ENCODE data around the gene FOXL1. TPM values are rescaled to one million over a fixed set of nuclear protein-coding genes. Genes with fewer than 3 reads are reported as not detected.
"Not testable (repeated sequence)": the region's sequence is repeated elsewhere in the genome, so short reads cannot be mapped to it uniquely, and the experiment has no call there.

FOXL1 gene
- polyA plus RNA-seq, 2 donors = 0.08 to 0.11 TPM

DNA sequence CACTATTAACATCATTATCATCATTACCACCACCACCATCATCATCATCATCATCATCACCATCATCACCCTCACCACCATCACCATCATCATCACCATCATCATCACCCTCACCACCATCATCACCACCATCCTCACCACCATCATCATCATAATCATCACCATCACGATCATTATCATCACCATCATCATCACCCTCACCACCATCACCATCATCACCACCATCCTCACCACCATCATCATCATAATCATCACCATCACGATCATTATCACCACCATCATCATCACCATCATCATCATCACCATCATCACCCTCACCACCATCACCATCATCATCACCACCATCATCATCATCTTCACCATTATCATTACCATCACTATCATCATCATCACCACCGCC lies 9.6 kb downstream of the FOXL1 start:
- not testable (repeated sequence) for H3K27ac ChIP-seq (ENCODE audit: low read depth in 2 of 2, low read length in 1 of 2); H3K27me3 ChIP-seq (ENCODE audit: control insufficient read depth in 1 of 2, insufficient read depth in 2 of 2, low read length in 2 of 2); H3K4me1 ChIP-seq (ENCODE audit: control insufficient read depth in 2 of 2, insufficient read depth in 2 of 2, low read length in 1 of 2); H3K9me3 ChIP-seq (ENCODE audit: control insufficient read depth in 2 of 2, insufficient read depth in 1 of 2, low read depth in 1 of 2, low read length in 1 of 2); H3K36me3 ChIP-seq (ENCODE audit: control insufficient read depth in 2 of 2, insufficient read depth in 2 of 2, low read length in 1 of 2); H3K4me3 ChIP-seq (ENCODE audit: low read depth in 1 of 2, low read length in 2 of 2)
- WGBS, 2 donors = 89 to 90% methylated on average over 3 of the region's 3 CpGs

DNA sequence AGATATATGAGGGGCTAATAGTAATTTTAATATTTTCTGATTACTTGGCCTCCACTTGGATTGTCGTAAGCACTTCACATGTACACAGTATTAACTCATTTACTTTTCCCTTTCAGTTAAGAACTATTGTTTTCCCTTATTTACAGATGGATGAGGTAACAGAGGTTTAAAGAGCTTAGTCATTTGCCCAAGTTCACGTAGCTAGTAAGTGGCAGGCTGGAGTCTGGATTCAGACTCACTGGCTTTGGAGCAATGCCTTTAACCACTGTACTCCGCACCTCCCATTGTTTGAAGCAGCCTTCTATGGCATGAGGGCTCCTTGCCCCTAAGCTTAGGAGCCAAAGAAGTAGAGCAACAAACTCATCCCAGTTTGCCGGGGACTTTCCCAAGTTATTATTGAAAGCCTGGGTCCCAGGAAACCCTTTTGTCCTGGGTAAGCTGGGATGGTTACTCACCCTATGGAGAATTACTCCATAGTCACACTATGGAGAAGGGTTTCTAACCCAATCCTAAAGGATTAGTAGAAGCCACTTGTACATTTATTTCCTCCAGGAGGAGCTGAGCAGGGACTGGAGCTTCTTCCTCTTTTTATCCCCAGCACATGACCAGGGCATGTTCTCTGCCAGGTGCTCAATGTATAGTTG lies 12.3 kb downstream of the FOXL1 start:
- no peaks in the 10 kb centered on the region for H3K36me3 ChIP-seq (ENCODE audit: control insufficient read depth in 2 of 2, insufficient read depth in 2 of 2, low read length in 1 of 2)
- H3K4me1 ChIP-seq (ENCODE audit: control insufficient read depth in 2 of 2, insufficient read depth in 2 of 2, low read length in 1 of 2) = peaks cover 2 to 3% of the 10 kb centered on the region in 2 donors
- WGBS, 2 donors = 52% methylated on average over 4 of the region's 4 CpGs
- H3K9me3 ChIP-seq (ENCODE audit: control insufficient read depth in 2 of 2, insufficient read depth in 1 of 2, low read depth in 1 of 2, low read length in 1 of 2) = peaks cover 0 to 5% of the 10 kb centered on the region in 2 donors
- no peaks in the 10 kb centered on the region for H3K27me3 ChIP-seq (ENCODE audit: control insufficient read depth in 1 of 2, insufficient read depth in 2 of 2, low read length in 2 of 2)
- no peak overlapping the region for H3K27ac ChIP-seq (ENCODE audit: low read depth in 2 of 2, low read length in 1 of 2)
- H3K4me3 ChIP-seq (ENCODE audit: low read depth in 1 of 2, low read length in 2 of 2) = no peak overlapping the region

DNA sequence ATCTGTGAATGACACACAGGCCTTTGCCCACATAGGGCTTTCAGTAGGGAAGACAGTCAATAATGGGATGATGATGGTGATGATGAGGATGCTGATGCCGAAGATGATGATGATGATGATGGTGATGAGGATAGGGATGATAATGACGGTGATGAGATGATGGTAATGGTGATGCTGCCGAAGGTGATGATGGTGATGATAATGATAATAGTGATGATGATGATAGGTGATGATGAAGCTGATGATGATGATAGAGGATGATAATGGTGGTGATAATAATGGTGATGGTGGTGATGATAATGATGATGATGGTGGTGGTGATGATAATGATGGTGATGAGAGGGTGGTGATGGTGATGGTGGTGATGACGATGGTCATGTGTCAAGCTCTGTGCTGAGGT lies 12.9 kb downstream of the FOXL1 start:
- Histone ChIP-seq H3K27me3 (ENCODE audit: control insufficient read depth in 1 of 2, insufficient read depth in 2 of 2, low read length in 2 of 2) (no peaks in the 10 kb centered on the region), H3K4me3 (ENCODE audit: low read depth in 1 of 2, low read length in 2 of 2) (no peak overlapping the region), H3K4me1 (ENCODE audit: control insufficient read depth in 2 of 2, insufficient read depth in 2 of 2, low read length in 1 of 2) (peaks cover 0 to 2% of the 10 kb centered on the region in 2 donors), H3K27ac (ENCODE audit: low read depth in 2 of 2, low read length in 1 of 2) (no peak overlapping the region), H3K36me3 (ENCODE audit: control insufficient read depth in 2 of 2, insufficient read depth in 2 of 2, low read length in 1 of 2) (no peaks in the 10 kb centered on the region), H3K9me3 (ENCODE audit: control insufficient read depth in 2 of 2, insufficient read depth in 1 of 2, low read depth in 1 of 2, low read length in 1 of 2) (peaks cover 0 to 5% of the 10 kb centered on the region in 2 donors)
- WGBS, 2 donors = 88 to 95% methylated on average over 4 of the region's 4 CpGs

DNA sequence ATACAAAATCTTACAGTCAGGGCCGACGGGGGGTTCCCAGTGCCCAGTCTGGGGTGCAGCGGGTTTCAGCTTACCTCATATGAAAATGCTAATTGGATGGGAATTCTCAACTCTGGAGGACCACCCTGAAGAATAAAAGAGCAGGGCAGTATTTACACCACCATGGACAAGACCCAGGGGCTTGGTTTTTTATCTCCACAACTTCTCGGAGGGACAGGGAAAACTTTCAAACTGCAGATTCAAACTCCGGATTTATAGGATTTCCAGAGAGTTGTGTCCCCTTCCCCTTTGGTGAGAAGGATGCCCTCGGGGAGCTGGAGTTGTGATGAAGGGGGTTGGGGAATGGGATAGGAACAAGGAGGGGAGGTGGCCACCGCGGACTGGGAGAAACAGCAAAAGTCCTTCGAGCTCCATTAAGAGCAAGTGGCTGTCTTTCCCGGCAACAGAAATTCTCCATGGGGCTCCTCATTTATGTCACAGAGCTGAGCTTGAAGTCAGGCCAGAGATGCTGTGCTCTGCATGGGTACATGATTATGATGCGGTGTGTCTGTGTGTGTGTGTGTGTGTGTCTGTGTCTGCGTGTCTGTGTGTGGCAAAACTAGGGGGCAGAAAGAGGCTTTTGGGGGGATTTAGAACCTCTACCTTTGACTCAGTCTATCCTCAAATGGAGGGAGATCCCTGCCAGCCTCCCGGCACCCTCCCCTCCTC lies 15.7 kb downstream of the FOXL1 start:
- 53 to 55% methylated on average over 13 of the region's 13 CpGs for WGBS, 2 donors
- no peaks in the 10 kb centered on the region for H3K36me3 ChIP-seq (ENCODE audit: control insufficient read depth in 2 of 2, insufficient read depth in 2 of 2, low read length in 1 of 2)
- no peaks in the 10 kb centered on the region for H3K9me3 ChIP-seq (ENCODE audit: control insufficient read depth in 2 of 2, insufficient read depth in 1 of 2, low read depth in 1 of 2, low read length in 1 of 2)
- H3K27ac ChIP-seq (ENCODE audit: low read depth in 2 of 2, low read length in 1 of 2) = no peak overlapping the region
- H3K4me3 ChIP-seq (ENCODE audit: low read depth in 1 of 2, low read length in 2 of 2) = no peak overlapping the region
- H3K27me3 ChIP-seq (ENCODE audit: control insufficient read depth in 1 of 2, insufficient read depth in 2 of 2, low read length in 2 of 2) = no peaks in the 10 kb centered on the region
- no peaks in the 10 kb centered on the region for H3K4me1 ChIP-seq (ENCODE audit: control insufficient read depth in 2 of 2, insufficient read depth in 2 of 2, low read length in 1 of 2)

DNA sequence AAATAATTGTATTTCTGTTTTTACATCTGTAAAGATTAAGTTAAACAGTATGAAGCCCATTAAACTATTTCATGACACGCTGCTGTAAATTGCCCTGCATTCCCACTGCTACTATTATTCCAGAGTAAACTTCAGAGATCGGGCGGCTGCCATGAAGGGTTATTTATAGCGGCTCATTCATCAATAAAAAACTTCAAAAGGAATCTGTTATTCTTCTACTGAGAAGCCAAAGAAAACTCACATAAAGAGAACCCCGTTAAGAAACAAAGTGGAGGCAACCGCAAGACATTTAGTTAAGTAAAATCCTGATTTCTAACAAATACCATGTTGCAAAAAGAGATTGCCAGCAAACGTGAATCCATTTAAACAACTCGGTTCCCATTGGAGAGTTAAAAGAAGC lies 16.4 kb downstream of the FOXL1 start:
- WGBS, 2 donors = 28 to 33% methylated on average over 8 of the region's 8 CpGs
- no peaks in the 10 kb centered on the region for H3K27me3 ChIP-seq (ENCODE audit: control insufficient read depth in 1 of 2, insufficient read depth in 2 of 2, low read length in 2 of 2)
- H3K27ac ChIP-seq (ENCODE audit: low read depth in 2 of 2, low read length in 1 of 2) = no peak overlapping the region
- no peaks in the 10 kb centered on the region for H3K9me3 ChIP-seq (ENCODE audit: control insufficient read depth in 2 of 2, insufficient read depth in 1 of 2, low read depth in 1 of 2, low read length in 1 of 2)
- no peaks in the 10 kb centered on the region for H3K36me3 ChIP-seq (ENCODE audit: control insufficient read depth in 2 of 2, insufficient read depth in 2 of 2, low read length in 1 of 2)
- H3K4me3 ChIP-seq (ENCODE audit: low read depth in 1 of 2, low read length in 2 of 2) = no peak overlapping the region
- no peaks in the 10 kb centered on the region for H3K4me1 ChIP-seq (ENCODE audit: control insufficient read depth in 2 of 2, insufficient read depth in 2 of 2, low read length in 1 of 2)

DNA sequence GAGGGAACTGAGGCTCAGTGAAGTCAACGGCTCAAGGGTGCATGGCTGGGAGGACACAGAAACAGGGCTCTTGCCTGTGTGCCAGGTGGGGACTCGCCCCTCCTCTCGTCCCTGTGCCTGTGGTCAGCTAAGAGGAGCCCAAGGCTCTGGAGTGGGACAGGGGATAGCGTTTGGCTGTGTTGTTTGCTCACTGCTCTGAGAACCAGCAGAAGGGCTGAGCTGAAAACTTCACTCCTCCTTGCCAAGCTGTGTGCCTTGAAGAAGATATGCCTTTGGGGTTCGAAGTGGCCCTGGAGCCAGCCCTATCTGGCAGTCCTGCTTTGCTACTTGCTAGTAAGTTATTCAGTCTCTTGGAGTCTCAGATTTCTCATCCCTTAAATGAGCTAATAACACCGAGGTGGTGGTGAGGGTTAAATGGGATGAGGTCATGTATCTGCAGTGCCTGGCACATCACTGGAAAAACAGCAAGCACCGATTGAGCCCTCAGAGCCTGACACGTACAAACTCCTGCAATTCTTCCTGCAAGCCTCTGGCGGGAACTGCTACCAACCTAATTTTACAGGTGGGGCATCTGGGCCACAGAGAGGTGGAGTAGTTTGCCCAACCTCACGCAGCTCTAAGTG lies 17.7 kb downstream of the FOXL1 start:
- Histone ChIP-seq H3K36me3 (ENCODE audit: control insufficient read depth in 2 of 2, insufficient read depth in 2 of 2, low read length in 1 of 2) (no peaks in the 10 kb centered on the region), H3K27me3 (ENCODE audit: control insufficient read depth in 1 of 2, insufficient read depth in 2 of 2, low read length in 2 of 2) (no peaks in the 10 kb centered on the region), H3K9me3 (ENCODE audit: control insufficient read depth in 2 of 2, insufficient read depth in 1 of 2, low read depth in 1 of 2, low read length in 1 of 2) (no peaks in the 10 kb centered on the region), H3K27ac (ENCODE audit: low read depth in 2 of 2, low read length in 1 of 2) (no peak overlapping the region), H3K4me3 (ENCODE audit: low read depth in 1 of 2, low read length in 2 of 2) (no peak overlapping the region), H3K4me1 (ENCODE audit: control insufficient read depth in 2 of 2, insufficient read depth in 2 of 2, low read length in 1 of 2) (no peaks in the 10 kb centered on the region)
- WGBS, 2 donors = 60 to 61% methylated on average over 10 of the region's 10 CpGs

DNA sequence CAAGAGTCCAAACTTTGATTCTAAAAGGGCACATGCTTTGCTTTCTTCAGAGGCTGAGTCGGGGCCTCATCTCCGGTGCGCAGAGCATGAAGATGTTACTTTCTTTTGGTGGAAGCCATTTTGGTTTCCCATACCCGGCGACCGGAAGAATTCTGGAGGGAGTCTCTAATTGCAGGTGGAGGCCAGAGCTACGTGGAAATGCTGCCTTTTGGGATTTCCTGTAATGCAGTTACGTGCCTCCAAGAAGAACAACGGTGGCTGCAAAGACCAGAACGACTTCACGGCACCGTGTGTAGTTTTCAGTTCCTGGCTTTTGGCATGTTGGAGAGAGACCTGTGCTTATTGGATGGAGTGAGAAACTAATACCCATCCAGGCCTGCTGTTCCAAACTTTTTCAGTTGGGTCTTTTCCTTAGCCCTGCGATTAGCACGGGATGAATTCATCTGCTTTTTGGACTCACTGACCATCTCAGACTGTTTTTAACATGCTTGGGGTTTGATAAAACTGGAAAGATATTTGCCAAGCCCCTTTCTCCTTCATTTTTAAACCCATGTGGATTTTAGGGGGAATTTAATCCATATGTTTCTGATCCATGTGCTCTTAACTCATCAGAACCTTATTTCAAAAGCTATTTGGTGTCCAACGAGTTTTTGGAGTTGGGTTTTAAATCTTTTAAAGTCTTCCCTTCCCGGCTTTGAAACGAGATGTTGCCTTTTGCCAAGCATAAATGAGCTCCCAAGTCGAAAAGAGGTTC lies 19.0 kb downstream of the FOXL1 start:
- Histone ChIP-seq H3K27me3 (ENCODE audit: control insufficient read depth in 1 of 2, insufficient read depth in 2 of 2, low read length in 2 of 2) (no peaks in the 10 kb centered on the region), H3K4me1 (ENCODE audit: control insufficient read depth in 2 of 2, insufficient read depth in 2 of 2, low read length in 1 of 2) (no peaks in the 10 kb centered on the region), H3K27ac (ENCODE audit: low read depth in 2 of 2, low read length in 1 of 2) (no peak overlapping the region), H3K36me3 (ENCODE audit: control insufficient read depth in 2 of 2, insufficient read depth in 2 of 2, low read length in 1 of 2) (no peaks in the 10 kb centered on the region), H3K4me3 (ENCODE audit: low read depth in 1 of 2, low read length in 2 of 2) (no peak overlapping the region), H3K9me3 (ENCODE audit: control insufficient read depth in 2 of 2, insufficient read depth in 1 of 2, low read depth in 1 of 2, low read length in 1 of 2) (no peaks in the 10 kb centered on the region)
- 79% methylated on average over 18 of the region's 18 CpGs for WGBS, 2 donors

DNA sequence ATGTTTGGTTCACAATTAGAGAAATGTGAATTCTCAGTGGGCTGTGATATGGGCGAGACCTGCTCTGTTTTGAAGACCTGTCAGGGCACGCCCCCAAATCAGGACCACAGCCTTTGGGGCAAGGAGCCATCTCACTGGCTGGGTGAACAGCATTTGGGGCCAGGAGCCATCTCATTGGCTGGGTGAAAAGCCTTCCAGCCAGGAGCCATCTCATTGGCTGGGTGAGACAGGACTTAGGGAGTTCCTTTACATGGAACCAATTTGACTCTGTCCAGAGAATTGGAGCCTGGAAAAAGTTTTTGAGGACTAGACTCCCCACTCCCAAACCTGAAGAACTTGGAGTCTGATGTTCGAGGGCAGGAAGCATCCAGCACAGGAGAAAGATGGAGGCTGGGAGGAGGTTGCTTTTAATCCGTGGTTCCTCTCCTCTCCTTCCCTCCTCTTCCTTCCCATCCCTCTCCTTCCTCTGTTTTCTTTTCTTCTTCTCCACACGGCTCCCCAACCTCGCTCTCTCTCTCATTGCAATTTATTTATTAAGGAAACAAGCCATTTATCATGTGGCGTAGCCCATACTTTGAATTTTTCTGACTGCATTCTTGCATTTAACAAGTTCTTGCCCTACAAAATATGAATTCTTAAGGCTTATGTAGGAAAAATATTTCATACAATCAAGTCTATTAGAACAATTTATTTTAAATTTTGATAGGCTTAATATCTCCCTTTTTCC lies 19.7 kb downstream of the FOXL1 start:
- WGBS, 2 donors = 53 to 55% methylated on average over 7 of the region's 7 CpGs
- H3K27ac ChIP-seq (ENCODE audit: low read depth in 2 of 2, low read length in 1 of 2) = no peak overlapping the region
- H3K9me3 ChIP-seq (ENCODE audit: control insufficient read depth in 2 of 2, insufficient read depth in 1 of 2, low read depth in 1 of 2, low read length in 1 of 2) = no peaks in the 10 kb centered on the region
- no peaks in the 10 kb centered on the region for H3K27me3 ChIP-seq (ENCODE audit: control insufficient read depth in 1 of 2, insufficient read depth in 2 of 2, low read length in 2 of 2)
- H3K4me1 ChIP-seq (ENCODE audit: control insufficient read depth in 2 of 2, insufficient read depth in 2 of 2, low read length in 1 of 2) = no peaks in the 10 kb centered on the region
- H3K36me3 ChIP-seq (ENCODE audit: control insufficient read depth in 2 of 2, insufficient read depth in 2 of 2, low read length in 1 of 2) = no peaks in the 10 kb centered on the region
- H3K4me3 ChIP-seq (ENCODE audit: low read depth in 1 of 2, low read length in 2 of 2) = no peak overlapping the region

All from esophagus (tissue), 2 donors.